ENCODE measurements around the gene FPGS. TPM values are rescaled to one million over a fixed set of nuclear protein-coding genes. Genes with fewer than 3 reads are reported as not detected.

The FPGS gene
- total and polyA plus RNA-seq, 7 experiments from 2014 or later: 37.3 to 123 (median 90.8) TPM

DNA sequence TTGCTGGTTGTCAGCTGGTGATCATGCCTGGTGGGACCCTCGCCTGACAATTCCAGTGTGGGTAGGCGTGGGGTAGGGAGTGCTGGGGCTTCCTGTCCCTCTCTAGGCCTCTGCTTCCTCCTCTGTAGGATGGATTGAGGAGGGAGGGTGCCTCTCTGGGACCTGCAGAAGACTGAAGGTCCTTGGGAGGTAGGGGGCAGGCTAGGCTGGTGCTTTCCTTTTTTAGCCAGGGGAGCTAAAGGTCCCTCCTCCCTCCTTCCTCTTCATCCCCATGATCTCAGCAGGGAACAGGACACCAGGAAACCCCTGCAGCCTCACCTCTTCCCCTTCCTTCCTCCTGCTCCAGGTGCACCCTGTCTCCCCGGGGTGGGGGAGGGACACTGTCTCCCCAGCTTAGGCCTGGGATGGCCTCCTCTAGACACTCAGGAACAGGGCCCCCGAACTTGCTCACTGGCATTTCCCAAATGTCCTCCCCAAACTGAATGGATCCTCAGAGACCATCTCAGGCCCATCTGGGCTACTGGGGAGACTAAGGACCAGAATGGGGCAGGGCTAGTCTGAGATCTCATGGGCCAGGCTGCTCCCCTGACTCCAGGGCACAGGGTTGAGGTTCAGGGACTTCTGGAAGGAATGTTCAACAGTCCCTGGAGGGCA lies 32.6 kb upstream of the FPGS start:
- intact Hi-C loops (cut with micrococcal nuclease): loop anchor here (5.0 to 10.0 kb wide), 3 partner anchors 297 to 505 kb away; partner anchors contain the start of genes GOLGA2 (in 1 of the 2), NAIF1 (in 1 of the 2), PTGES2 (in 1 of the 2) and SLC25A25 (in 1 of the 2)
- peak overlapping the region in 8 of 9 donors; percentile 90 to 96 (median 94) for H3K27ac Mint-ChIP-seq
- H3K4me1 ChIP-seq (ENCODE audit: control insufficient read depth in 2 of 2, insufficient read depth in 2 of 2, low read length in 2 of 2): peaks cover 52 to 62% of the 10 kb centered on the region in 2 donors
- ChIA-PET POLR2A (interaction anchor here (0.5 to 11.2 kb wide), 6 partner anchors 9 to 391 kb away, joined by 3 to 99 read pairs (median 6); partner anchors contain the start of genes CDK9 and SH2D3C), CTCF (interaction anchor here (0.7 to 1.4 kb wide), 7 partner anchors 15 to 99 kb away, joined by 3 to 4 read pairs (median 3); partner anchors contain the start of gene TOR2A)
- H3K36me3 ChIP-seq (ENCODE audit: control insufficient read depth in 2 of 3, insufficient read depth in 3 of 3, low read length in 3 of 3): peaks cover 11 to 53% (median 31%) of the 10 kb centered on the region in 3 experiments
- peak overlapping the region; percentile 74 to 92 (median 86) for H3K4me3 Mint-ChIP-seq
- ATAC-seq (no peak), DNase-seq (no peak)
- peak overlapping the region; percentile 90 for H3K27ac ChIP-seq (ENCODE audit: low read depth, low read length)
- peaks cover 0 to 39% (median 11%) of the 10 kb centered on the region in 5 donors for H3K36me3 Mint-ChIP-seq
- no peaks in the 10 kb centered on the region for H3K27me3 ChIP-seq (ENCODE audit: control insufficient read depth in 2 of 2, insufficient read depth in 2 of 2, low read length in 2 of 2)
- H3K9me3 ChIP-seq (ENCODE audit: control insufficient read depth in 2 of 3, low read length in 3 of 3): no peaks in the 10 kb centered on the region
- no peaks in the 10 kb centered on the region for H3K27me3 Mint-ChIP-seq
- peaks cover 54 to 90% (median 78%) of the 10 kb centered on the region in 7 donors for H3K4me1 Mint-ChIP-seq
- H3K9me3 Mint-ChIP-seq: peaks cover 0 to 1% (median 0%) of the 10 kb centered on the region in 11 donors
- H3K4me3 ChIP-seq (ENCODE audit: low read length): peak overlapping the region; percentile 71

DNA sequence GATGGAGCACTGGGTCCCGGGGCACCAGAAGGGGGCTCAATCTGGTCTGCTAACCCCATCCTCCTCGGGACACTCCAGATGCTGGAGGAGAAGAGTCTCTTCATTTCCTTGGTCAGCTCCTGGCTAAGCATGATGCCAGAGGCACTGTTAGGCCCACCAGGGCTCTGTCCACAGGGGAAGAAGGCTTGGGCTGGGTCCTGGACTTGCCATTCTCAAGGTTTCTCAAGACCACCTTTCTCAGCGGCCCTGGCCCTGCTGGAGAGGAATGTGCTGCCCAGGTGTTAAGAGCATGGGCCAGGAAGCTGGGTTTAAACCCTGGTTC lies 32.1 kb upstream of the FPGS start:
- H3K36me3 ChIP-seq (ENCODE audit: control insufficient read depth in 2 of 3, insufficient read depth in 3 of 3, low read length in 3 of 3): peaks cover 11 to 50% (median 31%) of the 10 kb centered on the region in 3 experiments
- intact Hi-C loops (cut with micrococcal nuclease): loop anchor here (5.0 to 10.0 kb wide), 3 partner anchors 297 to 504 kb away; partner anchors contain the start of genes GOLGA2 (in 1 of the 2), NAIF1 (in 1 of the 2), PTGES2 (in 1 of the 2) and SLC25A25 (in 1 of the 2)

GRCh38 chr9:127770905-127771569 lies 31.6 kb upstream of the FPGS start:
- Mint-ChIP-seq H3K27ac (peak overlapping the region; percentile 90 to 96 (median 94)), H3K36me3 (peaks cover 0 to 31% (median 10%) of the 10 kb centered on the region in 5 donors), H3K27me3 (no peaks in the 10 kb centered on the region), H3K4me3 (peak overlapping the region; percentile 74 to 92 (median 86)), H3K4me1 (peaks cover 44 to 82% (median 71%) of the 10 kb centered on the region in 7 donors), H3K9me3 (peaks cover 0 to 1% (median 0%) of the 10 kb centered on the region in 11 donors)
- POLR2A ChIA-PET: interaction anchor here (0.6 to 11.2 kb wide), 15 partner anchors 7 to 211 kb away, joined by 3 to 99 read pairs (median 3); partner anchors contain the start of genes CDK9, FPGS and SH2D3C
- Histone ChIP-seq H3K4me3 (ENCODE audit: low read length) (peak overlapping the region; percentile 71), H3K4me1 (ENCODE audit: control insufficient read depth in 2 of 2, insufficient read depth in 2 of 2, low read length in 2 of 2) (peaks cover 57 to 59% of the 10 kb centered on the region in 2 donors), H3K9me3 (ENCODE audit: control insufficient read depth in 2 of 3, low read length in 3 of 3) (no peaks in the 10 kb centered on the region), H3K27ac (ENCODE audit: low read depth, low read length) (peak overlapping the region; percentile 90), H3K36me3 (ENCODE audit: control insufficient read depth in 2 of 3, insufficient read depth in 3 of 3, low read length in 3 of 3) (peaks cover 11 to 47% (median 31%) of the 10 kb centered on the region in 3 experiments), H3K27me3 (ENCODE audit: control insufficient read depth in 2 of 2, insufficient read depth in 2 of 2, low read length in 2 of 2) (no peaks in the 10 kb centered on the region)
- peak; percentile 85 to 99 (median 92) for DNase-seq
- intact Hi-C loops (cut with micrococcal nuclease): loop anchor here (1.0 to 10.0 kb wide), 11 partner anchors 8 to 504 kb away; partner anchors contain the start of genes TOR2A (in 2 of the 2), FPGS (in 1 of the 2), GOLGA2 (in 1 of the 2) and NAIF1 (in 1 of the 2)
- ATAC-seq: peak; percentile 92
- CTCF ChIA-PET: interaction anchor here (0.6 to 1.4 kb wide), 6 partner anchors 11 to 212 kb away, joined by 3 to 6 read pairs (median 3); partner anchors contain the start of gene CDK9

More for the DNA sequence above, 32.1 kb upstream of the FPGS start:
- peak overlapping the region; percentile 90 to 96 (median 94) for H3K27ac Mint-ChIP-seq
- peak overlapping the region; percentile 71 for H3K4me3 ChIP-seq (ENCODE audit: low read length)
- peaks cover 52 to 62% of the 10 kb centered on the region in 2 donors for H3K4me1 ChIP-seq (ENCODE audit: control insufficient read depth in 2 of 2, insufficient read depth in 2 of 2, low read length in 2 of 2)
- H3K9me3 ChIP-seq (ENCODE audit: control insufficient read depth in 2 of 3, low read length in 3 of 3): no peaks in the 10 kb centered on the region
- ChIA-PET CTCF (interaction anchor here (1.0 to 1.4 kb wide), 5 partner anchors 12 to 99 kb away, joined by 3 to 6 read pairs (median 3); partner anchors contain the start of gene CDK9), POLR2A (interaction anchor here (0.5 to 11.2 kb wide), 13 partner anchors 9 to 391 kb away, joined by 3 to 99 read pairs (median 3); partner anchors contain the start of genes CDK9 and SH2D3C)
- DNase-seq (no peak), ATAC-seq (no peak)
- peaks cover 49 to 87% (median 76%) of the 10 kb centered on the region in 7 donors for H3K4me1 Mint-ChIP-seq
- no peaks in the 10 kb centered on the region for H3K27me3 Mint-ChIP-seq
- peaks cover 0 to 1% (median 0%) of the 10 kb centered on the region in 11 donors for H3K9me3 Mint-ChIP-seq
- H3K4me3 Mint-ChIP-seq: peak overlapping the region; percentile 74 to 92 (median 86)
- H3K27ac ChIP-seq (ENCODE audit: low read depth, low read length): peak overlapping the region; percentile 90
- H3K36me3 Mint-ChIP-seq: peaks cover 0 to 34% (median 11%) of the 10 kb centered on the region in 5 donors
- H3K27me3 ChIP-seq (ENCODE audit: control insufficient read depth in 2 of 2, insufficient read depth in 2 of 2, low read length in 2 of 2): no peaks in the 10 kb centered on the region

- POLR2A ChIA-PET: interaction anchor here (0.6 to 11.2 kb wide), 14 partner anchors 7 to 210 kb away, joined by 3 to 99 read pairs (median 3); partner anchors contain the start of genes CDK9, FPGS and SH2D3C
- ATAC-seq (no peak), DNase-seq (no peak)
- peak overlapping the region; percentile 90 to 96 (median 94) for H3K27ac Mint-ChIP-seq
- peak overlapping the region; percentile 74 to 92 (median 86) for H3K4me3 Mint-ChIP-seq
- CTCF ChIA-PET: interaction anchor here (0.6 to 1.4 kb wide), 5 partner anchors 11 to 212 kb away, joined by 3 to 6 read pairs (median 3); partner anchors contain the start of gene CDK9
- H3K9me3 Mint-ChIP-seq: no peaks in the 10 kb centered on the region
- peaks cover 38 to 77% (median 71%) of the 10 kb centered on the region in 7 donors for H3K4me1 Mint-ChIP-seq
- no peaks in the 10 kb centered on the region for H3K27me3 ChIP-seq (ENCODE audit: control insufficient read depth in 2 of 2, insufficient read depth in 2 of 2, low read length in 2 of 2)
- H3K27ac ChIP-seq (ENCODE audit: low read depth, low read length): peak overlapping the region; percentile 90
- peaks cover 11 to 43% (median 28%) of the 10 kb centered on the region in 3 experiments for H3K36me3 ChIP-seq (ENCODE audit: control insufficient read depth in 2 of 3, insufficient read depth in 3 of 3, low read length in 3 of 3)
- H3K27me3 Mint-ChIP-seq: no peaks in the 10 kb centered on the region
- H3K36me3 Mint-ChIP-seq: peaks cover 0 to 33% (median 5%) of the 10 kb centered on the region in 5 donors
- intact Hi-C loops (cut with micrococcal nuclease): loop anchor here (1.0 to 10.0 kb wide), 11 partner anchors 8 to 503 kb away; partner anchors contain the start of genes TOR2A (in 2 of the 2), FPGS (in 1 of the 2), GOLGA2 (in 1 of the 2) and NAIF1 (in 1 of the 2)
- H3K4me1 ChIP-seq (ENCODE audit: control insufficient read depth in 2 of 2, insufficient read depth in 2 of 2, low read length in 2 of 2): peaks cover 56 to 58% of the 10 kb centered on the region in 2 donors
- H3K9me3 ChIP-seq (ENCODE audit: control insufficient read depth in 2 of 3, low read length in 3 of 3): no peaks in the 10 kb centered on the region
- no peak overlapping the region for H3K4me3 ChIP-seq (ENCODE audit: low read length)
Observed at GRCh38 chr9:127771570-127772189, 31.0 kb upstream of the FPGS start.

DNA sequence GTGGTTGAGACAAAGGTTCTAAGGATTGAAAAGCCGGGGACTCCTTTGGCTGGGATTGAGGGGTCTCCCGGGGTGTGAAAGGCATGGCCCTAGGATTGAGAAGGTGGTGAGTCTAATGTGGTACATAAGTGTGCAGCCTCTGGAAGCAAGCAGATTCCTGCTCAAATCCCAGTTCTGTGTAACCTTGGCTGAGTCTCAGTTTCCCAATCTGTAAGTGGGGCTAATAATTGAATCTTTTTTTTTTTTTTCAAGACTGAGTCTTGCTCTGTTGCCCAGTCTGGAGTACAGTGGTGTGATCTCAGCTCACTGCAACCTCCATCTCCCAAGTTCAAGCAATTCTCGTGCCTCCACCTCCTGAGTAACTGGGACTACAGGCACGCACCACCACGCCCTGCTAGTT lies 30.1 kb upstream of the FPGS start:
- Mint-ChIP-seq H3K4me1 (peaks cover 36 to 71% (median 65%) of the 10 kb centered on the region in 7 donors), H3K36me3 (peaks cover 2 to 34% (median 5%) of the 10 kb centered on the region in 5 donors), H3K9me3 (no peaks in the 10 kb centered on the region), H3K27ac (peak overlapping the region in 8 of 9 donors; percentile 49 to 96 (median 91)), H3K4me3 (no peak overlapping the region), H3K27me3 (no peaks in the 10 kb centered on the region)
- peaks cover 48 to 49% of the 10 kb centered on the region in 2 donors for H3K4me1 ChIP-seq (ENCODE audit: control insufficient read depth in 2 of 2, insufficient read depth in 2 of 2, low read length in 2 of 2)
- H3K27ac ChIP-seq (ENCODE audit: low read depth, low read length): no peak overlapping the region
- H3K9me3 ChIP-seq (ENCODE audit: control insufficient read depth in 2 of 3, low read length in 3 of 3): no peaks in the 10 kb centered on the region
- ChIA-PET CTCF (interaction anchor here (0.6 to 1.5 kb wide), 3 partner anchors 11 to 258 kb away, joined by 3 to 5 read pairs (median 5); no protein-coding TSS in a partner anchor), POLR2A (interaction anchor here (0.9 to 11.2 kb wide), 4 partner anchors 9 to 134 kb away, joined by 3 to 99 read pairs (median 3); partner anchors contain the start of genes CDK9, PTRH1 and TTC16)
- intact Hi-C loops (cut with micrococcal nuclease): loop anchor here (5.0 to 10.0 kb wide), 3 partner anchors 295 to 502 kb away; partner anchors contain the start of genes GOLGA2 (in 1 of the 2), NAIF1 (in 1 of the 2), PTGES2 (in 1 of the 2) and SLC25A25 (in 1 of the 2)
- no peak for DNase-seq
- ATAC-seq: no peak
- no peaks in the 10 kb centered on the region for H3K27me3 ChIP-seq (ENCODE audit: control insufficient read depth in 2 of 2, insufficient read depth in 2 of 2, low read length in 2 of 2)
- H3K36me3 ChIP-seq (ENCODE audit: control insufficient read depth in 2 of 3, insufficient read depth in 3 of 3, low read length in 3 of 3): peaks cover 11 to 39% (median 27%) of the 10 kb centered on the region in 3 experiments
- no peak overlapping the region for H3K4me3 ChIP-seq (ENCODE audit: low read length)
